ENCODE measurements around the gene ACTG1. TPM values are rescaled to one million over a fixed set of nuclear protein-coding genes. Genes with fewer than 3 reads are reported as not detected.
A peak's percentile ranks its signal among the peaks of the same experiment; 100 is the strongest.

ACTG1 gene
- total and polyA plus RNA-seq, 2 of the 13 experiments (the other 11 are each of a cell fraction or from before 2014, with no cell fraction given) = 973 to 1,138 TPM

DNA sequence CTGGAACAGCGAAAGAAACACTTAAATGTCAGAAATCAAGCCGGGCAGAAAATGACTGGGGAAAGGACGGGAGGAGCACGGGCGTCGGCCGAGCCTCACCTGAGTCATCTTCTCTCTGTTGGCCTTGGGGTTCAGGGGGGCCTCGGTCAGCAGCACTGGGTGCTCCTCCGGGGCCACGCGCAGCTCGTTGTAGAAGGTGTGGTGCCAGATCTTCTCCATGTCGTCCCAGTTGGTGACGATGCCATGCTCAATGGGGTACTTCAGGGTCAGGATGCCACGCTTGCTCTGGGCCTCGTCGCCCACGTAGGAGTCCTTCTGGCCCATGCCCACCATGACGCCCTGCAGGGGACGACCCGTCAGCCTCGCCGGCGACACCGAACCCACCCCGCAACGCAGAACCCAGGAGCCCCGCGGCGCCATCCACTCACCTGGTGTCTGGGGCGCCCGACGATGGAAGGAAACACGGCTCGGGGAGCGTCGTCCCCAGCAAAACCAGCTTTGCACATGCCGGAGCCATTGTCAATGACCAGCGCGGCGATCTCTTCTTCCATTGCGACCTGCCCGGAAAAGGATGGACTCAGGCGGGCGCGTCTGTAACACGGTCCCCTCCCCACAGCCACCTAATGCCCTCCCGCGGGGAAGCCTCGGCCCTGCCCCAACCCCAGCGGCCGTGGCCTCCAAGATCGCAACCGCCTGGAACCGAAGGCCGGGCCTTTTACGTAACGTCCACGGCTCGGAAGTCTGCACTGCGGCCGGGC is 616 bp downstream of the ACTG1 start (continued):
- TF ChIP-seq, protein P1, sequence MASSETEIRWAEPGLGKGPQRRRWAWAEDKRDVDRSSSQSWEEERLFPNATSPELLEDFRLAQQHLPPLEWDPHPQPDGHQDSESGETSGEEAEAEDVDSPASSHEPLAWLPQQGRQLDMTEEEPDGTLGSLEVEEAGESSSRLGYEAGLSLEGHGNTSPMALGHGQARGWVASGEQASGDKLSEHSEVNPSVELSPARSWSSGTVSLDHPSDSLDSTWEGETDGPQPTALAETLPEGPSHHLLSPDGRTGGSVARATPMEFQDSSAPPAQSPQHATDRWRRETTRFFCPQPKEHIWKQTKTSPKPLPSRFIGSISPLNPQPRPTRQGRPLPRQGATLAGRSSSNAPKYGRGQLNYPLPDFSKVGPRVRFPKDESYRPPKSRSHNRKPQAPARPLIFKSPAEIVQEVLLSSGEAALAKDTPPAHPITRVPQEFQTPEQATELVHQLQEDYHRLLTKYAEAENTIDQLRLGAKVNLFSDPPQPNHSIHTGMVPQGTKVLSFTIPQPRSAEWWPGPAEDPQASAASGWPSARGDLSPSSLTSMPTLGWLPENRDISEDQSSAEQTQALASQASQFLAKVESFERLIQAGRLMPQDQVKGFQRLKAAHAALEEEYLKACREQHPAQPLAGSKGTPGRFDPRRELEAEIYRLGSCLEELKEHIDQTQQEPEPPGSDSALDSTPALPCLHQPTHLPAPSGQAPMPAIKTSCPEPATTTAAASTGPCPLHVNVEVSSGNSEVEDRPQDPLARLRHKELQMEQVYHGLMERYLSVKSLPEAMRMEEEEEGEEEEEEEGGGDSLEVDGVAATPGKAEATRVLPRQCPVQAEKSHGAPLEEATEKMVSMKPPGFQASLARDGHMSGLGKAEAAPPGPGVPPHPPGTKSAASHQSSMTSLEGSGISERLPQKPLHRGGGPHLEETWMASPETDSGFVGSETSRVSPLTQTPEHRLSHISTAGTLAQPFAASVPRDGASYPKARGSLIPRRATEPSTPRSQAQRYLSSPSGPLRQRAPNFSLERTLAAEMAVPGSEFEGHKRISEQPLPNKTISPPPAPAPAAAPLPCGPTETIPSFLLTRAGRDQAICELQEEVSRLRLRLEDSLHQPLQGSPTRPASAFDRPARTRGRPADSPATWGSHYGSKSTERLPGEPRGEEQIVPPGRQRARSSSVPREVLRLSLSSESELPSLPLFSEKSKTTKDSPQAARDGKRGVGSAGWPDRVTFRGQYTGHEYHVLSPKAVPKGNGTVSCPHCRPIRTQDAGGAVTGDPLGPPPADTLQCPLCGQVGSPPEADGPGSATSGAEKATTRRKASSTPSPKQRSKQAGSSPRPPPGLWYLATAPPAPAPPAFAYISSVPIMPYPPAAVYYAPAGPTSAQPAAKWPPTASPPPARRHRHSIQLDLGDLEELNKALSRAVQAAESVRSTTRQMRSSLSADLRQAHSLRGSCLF (CRISPR knock-in tag; IDR thresholded peaks at IDR 0.05; ENCODE audit: borderline replicate concordance) = no peak
- TF ChIP-seq ZNF234 (CRISPR knock-in tag; conservative IDR thresholded peaks at IDR 0.05) = no peak
- TF ChIP-seq, protein P2, sequence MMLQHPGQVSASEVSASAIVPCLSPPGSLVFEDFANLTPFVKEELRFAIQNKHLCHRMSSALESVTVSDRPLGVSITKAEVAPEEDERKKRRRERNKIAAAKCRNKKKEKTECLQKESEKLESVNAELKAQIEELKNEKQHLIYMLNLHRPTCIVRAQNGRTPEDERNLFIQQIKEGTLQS (CRISPR knock-in tag; IDR thresholded peaks at IDR 0.05) = no peak

DNA sequence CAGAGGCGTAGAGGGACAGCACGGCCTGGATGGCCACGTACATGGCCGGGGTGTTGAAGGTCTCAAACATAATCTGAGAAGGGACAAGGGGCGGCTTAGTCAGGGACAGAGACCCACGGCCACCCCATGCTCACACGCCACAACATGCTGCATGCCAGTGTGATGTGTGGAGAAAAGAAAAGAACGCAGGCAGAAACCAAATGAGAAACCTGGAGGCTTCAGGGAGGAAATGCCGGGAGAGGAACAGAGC is 1.1 kb downstream of the ACTG1 start:
- no peak overlapping the region for H2AFZ ChIP-seq (ENCODE audit: low read length)
- BruUV-seq (replicated peaks) = no TSS peak
- POLR2A ChIA-PET = interaction anchor here (0.7 to 4.3 kb wide), 7 partner anchors 8 to 116 kb away, joined by 3 to 27 read pairs (median 7); partner anchors contain the start of genes BAHCC1 and FAAP100
- no peaks in the 10 kb centered on the region; a peak in 1 of 5 replicates for H3K27me3 ChIP-seq (ENCODE audit: control insufficient read depth in 1 of 2, insufficient read depth in 2 of 2, low read length in 2 of 2)
- peaks cover 58% of the 10 kb centered on the region for H3K4me1 ChIP-seq (ENCODE audit: insufficient read depth, low read length)
- peak overlapping the region; percentile 67 to 90 (median 75) for H3K4me3 ChIP-seq (replicated peaks in 1 of 3; ENCODE audit: insufficient read depth in 1 of 3, low read depth in 2 of 3, low read length in 3 of 3)
- peak overlapping the region; percentile 82 for H3K4me2 ChIP-seq (ENCODE audit: low read depth, low read length)
- no peak overlapping the region for H3K27ac ChIP-seq (ENCODE audit: extremely low read length, insufficient read depth, low read length)
- in situ Hi-C loops (cut with HindIII; ENCODE audit: extremely low pct_ligation_motif_present, low pct_unique_long_range_greater_than_20kb) = no loop called here
- CTCF ChIA-PET (ENCODE audit: low intra/inter-chr PET ratio, low total read pairs) = no interaction called here
- no peak for ATAC-seq
- no peaks in the 10 kb centered on the region for H3K9me3 ChIP-seq (ENCODE audit: low read length)
- intact Hi-C loops (cut with micrococcal nuclease; ENCODE audit: unreplicated experiment) = loop anchor here (10.0 kb wide), 1 partner anchor 117 kb away; the partner anchor contains the start of gene BAHCC1
- FAIRE-seq = no peak
- H4K20me1 ChIP-seq (ENCODE audit: insufficient read depth, low read length) = peaks cover 42% of the 10 kb centered on the region
- peaks cover 14 to 23% of the 10 kb centered on the region in 2 experiments for H3K36me3 ChIP-seq (replicated peaks in 1 of 2; ENCODE audit: control insufficient read depth in 1 of 2, insufficient read depth in 2 of 2, low read length in 2 of 2)
- H3K9ac ChIP-seq (ENCODE audit: insufficient read depth, low read depth, low read length) = peak overlapping the region; percentile 86
- 26% methylated on average over 9 of the region's 9 CpGs for whole genome bisulfite sequencing (ENCODE audit: low lambda C conversion rate)
- H3K79me2 ChIP-seq (ENCODE audit: insufficient read depth, low read length) = peaks cover 26% of the 10 kb centered on the region
- DNase-seq (ENCODE audit: low spot score) = no peak
- TF ChIP-seq GPN1 (CRISPR knock-in tag; IDR thresholded peaks at IDR 0.05; ENCODE audit: borderline replicate concordance) (no peak), ZNF160 (CRISPR knock-in tag; IDR thresholded peaks at IDR 0.05) (no peak), NCOA5 (CRISPR knock-in tag; IDR thresholded peaks at IDR 0.05) (no peak)
- TF ChIP-seq, protein P3, sequence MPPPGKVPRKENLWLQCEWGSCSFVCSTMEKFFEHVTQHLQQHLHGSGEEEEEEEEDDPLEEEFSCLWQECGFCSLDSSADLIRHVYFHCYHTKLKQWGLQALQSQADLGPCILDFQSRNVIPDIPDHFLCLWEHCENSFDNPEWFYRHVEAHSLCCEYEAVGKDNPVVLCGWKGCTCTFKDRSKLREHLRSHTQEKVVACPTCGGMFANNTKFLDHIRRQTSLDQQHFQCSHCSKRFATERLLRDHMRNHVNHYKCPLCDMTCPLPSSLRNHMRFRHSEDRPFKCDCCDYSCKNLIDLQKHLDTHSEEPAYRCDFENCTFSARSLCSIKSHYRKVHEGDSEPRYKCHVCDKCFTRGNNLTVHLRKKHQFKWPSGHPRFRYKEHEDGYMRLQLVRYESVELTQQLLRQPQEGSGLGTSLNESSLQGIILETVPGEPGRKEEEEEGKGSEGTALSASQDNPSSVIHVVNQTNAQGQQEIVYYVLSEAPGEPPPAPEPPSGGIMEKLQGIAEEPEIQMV (CRISPR knock-in tag; IDR thresholded peaks at IDR 0.05; ENCODE audit: low read depth) = no peak
- TF ChIP-seq, protein P4, sequence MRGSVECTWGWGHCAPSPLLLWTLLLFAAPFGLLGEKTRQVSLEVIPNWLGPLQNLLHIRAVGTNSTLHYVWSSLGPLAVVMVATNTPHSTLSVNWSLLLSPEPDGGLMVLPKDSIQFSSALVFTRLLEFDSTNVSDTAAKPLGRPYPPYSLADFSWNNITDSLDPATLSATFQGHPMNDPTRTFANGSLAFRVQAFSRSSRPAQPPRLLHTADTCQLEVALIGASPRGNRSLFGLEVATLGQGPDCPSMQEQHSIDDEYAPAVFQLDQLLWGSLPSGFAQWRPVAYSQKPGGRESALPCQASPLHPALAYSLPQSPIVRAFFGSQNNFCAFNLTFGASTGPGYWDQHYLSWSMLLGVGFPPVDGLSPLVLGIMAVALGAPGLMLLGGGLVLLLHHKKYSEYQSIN (CRISPR knock-in tag; IDR thresholded peaks at IDR 0.05; ENCODE audit: borderline replicate concordance) = 0 out of 2 replicates have a peak, but pooled peaks have one; percentile 19
- TF ChIP-seq, protein P5, sequence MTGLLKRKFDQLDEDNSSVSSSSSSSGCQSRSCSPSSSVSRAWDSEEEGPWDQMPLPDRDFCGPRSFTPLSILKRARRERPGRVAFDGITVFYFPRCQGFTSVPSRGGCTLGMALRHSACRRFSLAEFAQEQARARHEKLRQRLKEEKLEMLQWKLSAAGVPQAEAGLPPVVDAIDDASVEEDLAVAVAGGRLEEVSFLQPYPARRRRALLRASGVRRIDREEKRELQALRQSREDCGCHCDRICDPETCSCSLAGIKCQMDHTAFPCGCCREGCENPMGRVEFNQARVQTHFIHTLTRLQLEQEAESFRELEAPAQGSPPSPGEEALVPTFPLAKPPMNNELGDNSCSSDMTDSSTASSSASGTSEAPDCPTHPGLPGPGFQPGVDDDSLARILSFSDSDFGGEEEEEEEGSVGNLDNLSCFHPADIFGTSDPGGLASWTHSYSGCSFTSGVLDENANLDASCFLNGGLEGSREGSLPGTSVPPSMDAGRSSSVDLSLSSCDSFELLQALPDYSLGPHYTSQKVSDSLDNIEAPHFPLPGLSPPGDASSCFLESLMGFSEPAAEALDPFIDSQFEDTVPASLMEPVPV (CRISPR knock-in tag; IDR thresholded peaks at IDR 0.05) = 0 out of 2 replicates have a peak, but pooled peaks have one; percentile 4
- TF ChIP-seq, protein P6, sequence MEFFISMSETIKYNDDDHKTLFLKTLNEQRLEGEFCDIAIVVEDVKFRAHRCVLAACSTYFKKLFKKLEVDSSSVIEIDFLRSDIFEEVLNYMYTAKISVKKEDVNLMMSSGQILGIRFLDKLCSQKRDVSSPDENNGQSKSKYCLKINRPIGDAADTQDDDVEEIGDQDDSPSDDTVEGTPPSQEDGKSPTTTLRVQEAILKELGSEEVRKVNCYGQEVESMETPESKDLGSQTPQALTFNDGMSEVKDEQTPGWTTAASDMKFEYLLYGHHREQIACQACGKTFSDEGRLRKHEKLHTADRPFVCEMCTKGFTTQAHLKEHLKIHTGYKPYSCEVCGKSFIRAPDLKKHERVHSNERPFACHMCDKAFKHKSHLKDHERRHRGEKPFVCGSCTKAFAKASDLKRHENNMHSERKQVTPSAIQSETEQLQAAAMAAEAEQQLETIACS (CRISPR knock-in tag; IDR thresholded peaks at IDR 0.05) = 0 out of 2 replicates have a peak, but pooled peaks have one; percentile 17
